Neural progenitor cell (in vitro differentiated cells): Measurements from ENCODE around the gene LPP. TPM values are rescaled to one million over a fixed set of nuclear protein-coding genes. Genes with fewer than 3 reads are reported as not detected.

Experiments used
- DNase-seq: peaks from one replicate; pipeline ENCODE4 v3.0.0-alpha.2; 2016; ENCODE audit warnings: low spot score
- H2AFZ ChIP-seq: fragments of 200-600 bp; sonication (generic); replicated peaks from 2 replicates; pipeline ENCODE4 v1.6.1; 2016; ENCODE audit warnings: antibody characterized with exemption
- H3F3A ChIP-seq: fragments of 200-600 bp; sonication (generic); 2 replicates; pipeline ENCODE4 v1.6.1; 2016; ENCODE audit warnings: antibody characterized with exemption, low read depth
- H3K27ac ChIP-seq: fragments of 200-600 bp; sonication (generic); 2 replicates; pipeline ENCODE4 v1.5.1; 2016; ENCODE audit warnings: mild to moderate bottlenecking
- H3K27me3 ChIP-seq: fragments of 200-600 bp; sonication (generic); 2 replicates; pipeline ENCODE4 v1.6.1; 2016; ENCODE audit warnings: mild to moderate bottlenecking, moderate library complexity
- H3K36me3 ChIP-seq: fragments of 200-600 bp; sonication (generic); 2 replicates; pipeline ENCODE4 v1.5.1; 2016
- H3K4me1 ChIP-seq: fragments of 200-600 bp; sonication (generic); 2 replicates; pipeline ENCODE4 v1.6.1; 2016; ENCODE audit warnings: mixed run types
- H3K4me2 ChIP-seq: fragments of 200-600 bp; sonication (generic); 2 replicates; pipeline ENCODE4 v1.6.1; 2016
- H3K4me3 ChIP-seq: fragments of 200-600 bp; sonication (generic); 2 replicates; pipeline ENCODE4 v1.5.1; 2016
- H3K79me2 ChIP-seq: fragments of 200-600 bp; sonication (generic); 2 replicates; pipeline ENCODE4 v1.6.1; 2016; ENCODE audit warnings: low read depth
- H3K9ac ChIP-seq: fragments of 200-600 bp; sonication (generic); 2 replicates; pipeline ENCODE4 v1.6.1; 2016
- H3K9me3 ChIP-seq: fragments of 200-600 bp; sonication (generic); 2 replicates; pipeline ENCODE4 v1.5.1; 2016; ENCODE audit warnings: low read depth
- H4K20me1 ChIP-seq: fragments of 200-600 bp; sonication (generic); 2 replicates; pipeline ENCODE4 v1.6.1; 2016; ENCODE audit warnings: low read depth
- H3K27ac Mint-ChIP-seq: 3 replicates; pipeline ENCODE4 v1.8.0; 2021; ENCODE audit warnings: mixed read lengths
- H3K27me3 Mint-ChIP-seq: 2 replicates; pipeline ENCODE4 v1.8.0; 2022; ENCODE audit warnings: low read depth, mild to moderate bottlenecking, inconsistent platforms, moderate library complexity, mixed read lengths; ENCODE audit not compliant: insufficient read depth
- H3K36me3 Mint-ChIP-seq: 3 replicates; pipeline ENCODE4 v1.8.0; 2021; ENCODE audit warnings: mixed read lengths
- H3K4me1 Mint-ChIP-seq: 3 replicates; pipeline ENCODE4 v1.8.0; 2021; ENCODE audit warnings: mixed read lengths
- H3K4me3 Mint-ChIP-seq: 3 replicates; pipeline ENCODE4 v1.8.0; 2021; ENCODE audit warnings: mild to moderate bottlenecking, moderate library complexity, mixed read lengths
- H3K9me3 Mint-ChIP-seq: 3 replicates; pipeline ENCODE4 v1.8.0; 2020; ENCODE audit warnings: mixed read lengths
- EZH2 ChIP-seq: fragments of 200-600 bp; sonication (generic); IDR thresholded peaks from 2 replicates; pipeline ENCODE4 v1.6.1; 2017; ENCODE audit warnings: antibody characterized with exemption, mild to moderate bottlenecking, moderate library complexity
- EZH2phosphoT487 ChIP-seq: fragments of 200-600 bp; sonication (generic); IDR thresholded peaks from 2 replicates; pipeline ENCODE4 v1.6.1; 2017; ENCODE audit warnings: antibody characterized with exemption
- total RNA-seq: library from RNA; depleted of rRNA; stranded (reverse); fragments of >200 nt; gene quantifications from 2 replicates; pipeline ENCODE4 v1.2.3, GENCODE V29; 2015; ENCODE audit warnings: low replicate concordance
- TF ChIP-seq, protein P1 (sequence below): fragments of 200-600 bp; sonication (generic); IDR thresholded peaks from 2 replicates; pipeline ENCODE4 v1.5.1; 2017; ENCODE audit warnings: antibody characterized with exemption, mild to moderate bottlenecking

The LPP gene
- total RNA-seq, 1 donor from 2014 or later = 18.9 TPM

DNA sequence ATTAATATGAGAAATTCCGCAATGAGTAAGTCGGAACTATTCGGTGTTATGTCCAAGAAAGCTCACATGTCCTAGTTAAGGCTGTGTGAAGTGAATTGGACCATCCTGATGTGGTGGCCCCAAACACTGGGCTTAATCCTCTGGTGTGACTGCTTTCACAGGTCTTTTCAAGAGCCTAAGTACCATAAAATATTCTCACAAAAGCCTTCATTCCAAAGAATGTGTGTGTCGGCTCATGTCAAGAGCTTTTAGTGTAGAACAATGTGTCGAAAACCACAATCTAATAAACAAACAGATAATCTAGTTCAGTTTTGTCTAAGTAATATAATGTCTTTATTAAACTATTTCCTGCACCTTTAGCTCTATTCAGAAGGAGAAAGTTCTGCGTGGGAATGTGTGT lies 311.4 kb downstream of the LPP start:
- Histone ChIP-seq H3F3A (no peaks in the 10 kb centered on the region), H3K27me3 (no peaks in the 10 kb centered on the region), H3K79me2 (no peaks in the 10 kb centered on the region), H3K9me3 (no peaks in the 10 kb centered on the region), H3K36me3 (no peaks in the 10 kb centered on the region), H3K4me2 (no peak overlapping the region), H3K4me1 (peaks cover 6% of the 10 kb centered on the region), H3K4me3 (no peak overlapping the region), H2AFZ (no peak overlapping the region), H3K27ac (peak overlapping the region; percentile 34), H4K20me1 (no peaks in the 10 kb centered on the region), H3K9ac (no peak overlapping the region)
- Mint-ChIP-seq H3K36me3 (peaks cover 17% of the 10 kb centered on the region), H3K27ac (no peak overlapping the region), H3K4me1 (peaks cover 12% of the 10 kb centered on the region), H3K4me3 (no peak overlapping the region), H3K9me3 (peaks cover 6% of the 10 kb centered on the region), H3K27me3 (no peaks in the 10 kb centered on the region)
- DNase-seq = peak; percentile 32
- TF ChIP-seq, protein P1, sequence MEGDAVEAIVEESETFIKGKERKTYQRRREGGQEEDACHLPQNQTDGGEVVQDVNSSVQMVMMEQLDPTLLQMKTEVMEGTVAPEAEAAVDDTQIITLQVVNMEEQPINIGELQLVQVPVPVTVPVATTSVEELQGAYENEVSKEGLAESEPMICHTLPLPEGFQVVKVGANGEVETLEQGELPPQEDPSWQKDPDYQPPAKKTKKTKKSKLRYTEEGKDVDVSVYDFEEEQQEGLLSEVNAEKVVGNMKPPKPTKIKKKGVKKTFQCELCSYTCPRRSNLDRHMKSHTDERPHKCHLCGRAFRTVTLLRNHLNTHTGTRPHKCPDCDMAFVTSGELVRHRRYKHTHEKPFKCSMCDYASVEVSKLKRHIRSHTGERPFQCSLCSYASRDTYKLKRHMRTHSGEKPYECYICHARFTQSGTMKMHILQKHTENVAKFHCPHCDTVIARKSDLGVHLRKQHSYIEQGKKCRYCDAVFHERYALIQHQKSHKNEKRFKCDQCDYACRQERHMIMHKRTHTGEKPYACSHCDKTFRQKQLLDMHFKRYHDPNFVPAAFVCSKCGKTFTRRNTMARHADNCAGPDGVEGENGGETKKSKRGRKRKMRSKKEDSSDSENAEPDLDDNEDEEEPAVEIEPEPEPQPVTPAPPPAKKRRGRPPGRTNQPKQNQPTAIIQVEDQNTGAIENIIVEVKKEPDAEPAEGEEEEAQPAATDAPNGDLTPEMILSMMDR = no peak
- TF ChIP-seq EZH2phosphoT487 (no peak), EZH2 (no peak)

DNA sequence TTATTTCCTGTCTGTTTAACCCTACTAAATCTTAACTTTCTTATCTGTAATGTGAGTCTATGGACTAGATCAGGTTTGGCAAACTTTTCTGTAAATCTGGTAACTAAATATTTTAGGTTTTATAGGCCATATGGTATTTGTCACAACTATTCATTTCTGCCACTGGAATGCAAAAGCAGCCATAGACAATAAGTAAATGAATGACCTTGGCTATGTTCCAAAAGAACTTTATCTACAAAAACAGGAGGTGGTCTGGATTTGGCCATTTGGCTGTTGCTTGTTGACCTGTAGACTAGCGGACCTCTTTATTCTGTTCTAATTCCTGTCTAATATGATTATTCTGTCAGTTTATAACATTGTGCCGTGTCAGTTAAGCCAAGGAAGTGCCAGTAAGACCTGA lies 314.2 kb downstream of the LPP start:
- Histone ChIP-seq H3K27me3 (no peaks in the 10 kb centered on the region), H3F3A (no peaks in the 10 kb centered on the region), H3K27ac (no peak overlapping the region), H3K4me3 (no peak overlapping the region), H3K4me1 (peaks cover 6% of the 10 kb centered on the region), H2AFZ (no peak overlapping the region), H3K79me2 (no peaks in the 10 kb centered on the region), H3K9me3 (no peaks in the 10 kb centered on the region), H3K36me3 (no peaks in the 10 kb centered on the region), H3K4me2 (no peak overlapping the region), H3K9ac (no peak overlapping the region), H4K20me1 (no peaks in the 10 kb centered on the region)
- TF ChIP-seq EZH2phosphoT487 (no peak), EZH2 (no peak)
- TF ChIP-seq, protein P1 = no peak
- H3K4me1 Mint-ChIP-seq = peaks cover 12% of the 10 kb centered on the region
- H3K4me3 Mint-ChIP-seq = no peak overlapping the region
- DNase-seq = no peak
- H3K36me3 Mint-ChIP-seq = peaks cover 20% of the 10 kb centered on the region
- peak overlapping the region; percentile 3 for H3K27ac Mint-ChIP-seq
- no peaks in the 10 kb centered on the region for H3K27me3 Mint-ChIP-seq
- peaks cover 4% of the 10 kb centered on the region for H3K9me3 Mint-ChIP-seq

DNA sequence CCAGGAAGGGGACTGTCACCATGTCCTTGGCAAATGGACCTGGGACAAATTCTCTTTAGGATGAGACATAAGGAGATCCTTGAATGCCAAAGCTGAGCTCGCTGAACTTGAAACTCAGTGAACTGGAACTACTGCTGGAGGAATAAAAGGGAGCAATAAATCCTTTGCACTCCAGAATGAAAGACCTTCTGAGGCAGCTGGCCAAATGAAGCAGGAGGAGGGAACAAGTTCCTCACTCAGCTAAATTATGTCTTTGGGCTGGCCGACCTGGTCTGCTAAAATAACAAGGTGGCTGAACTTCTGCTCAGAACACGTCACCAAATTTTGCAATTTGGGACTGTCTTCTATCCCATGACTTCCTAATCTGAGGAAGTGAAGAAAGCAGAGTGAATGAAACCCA lies 314.7 kb downstream of the LPP start:
- no peak overlapping the region for H3K4me2 ChIP-seq
- peaks cover 12% of the 10 kb centered on the region for H3K4me1 Mint-ChIP-seq
- peak overlapping the region; percentile 3 for H3K27ac Mint-ChIP-seq

More for the DNA sequence above, 314.7 kb downstream of the LPP start:
- no peak for DNase-seq
- Mint-ChIP-seq H3K4me3 (no peak overlapping the region), H3K36me3 (peaks cover 20% of the 10 kb centered on the region), H3K27me3 (no peaks in the 10 kb centered on the region), H3K9me3 (peaks cover 4% of the 10 kb centered on the region)
- Histone ChIP-seq H3K27ac (no peak overlapping the region), H4K20me1 (no peaks in the 10 kb centered on the region), H3K27me3 (no peaks in the 10 kb centered on the region), H2AFZ (no peak overlapping the region), H3K4me3 (no peak overlapping the region), H3K79me2 (no peaks in the 10 kb centered on the region), H3K9ac (no peak overlapping the region), H3K9me3 (no peaks in the 10 kb centered on the region), H3K4me1 (peaks cover 6% of the 10 kb centered on the region), H3K36me3 (no peaks in the 10 kb centered on the region), H3F3A (no peaks in the 10 kb centered on the region)
- TF ChIP-seq EZH2phosphoT487 = no peak
- TF ChIP-seq, protein P1 = no peak
- no peak for TF ChIP-seq EZH2
